Measurements from ENCODE around the gene C4orf50.

GRCh38 chr4:5943561-5943960 lies 74.7 kb downstream of the C4orf50 start:
- TF ChIP-seq CTCF (IDR thresholded peaks at IDR 0.05), result no peak
- no peak for TF ChIP-seq EZH2 (IDR thresholded peaks at IDR 0.05; ENCODE audit: borderline replicate concordance, insufficient read depth, low read depth, low read length, poor library complexity, severe bottlenecking)
